SK-MEL-5 (cell line): ENCODE results near the gene INMT. TPM values are rescaled to one million over a fixed set of nuclear protein-coding genes. Genes with fewer than 3 reads are reported as not detected.

Source experiments
- DNase-seq: peaks from one replicate; pipeline ENCODE4 v3.0.0-alpha.2; 2016; ENCODE audit warnings: low read depth, low spot score
- in situ Hi-C: cut with HindIII; loops from 2 replicates; pipeline ENCODE4 v1.10.0; 2016; ENCODE audit warnings: low sequenced_read_pairs, high pct_unique_total_duplicates, low pct_unique_long_range_greater_than_20kb
- total RNA-seq: library from RNA; depleted of rRNA; stranded (reverse); fragments of >200 nt; shearing (Covaris generic); gene quantifications from 2 replicates; pipeline ENCODE4 v1.2.3, GENCODE V29; 2014

The INMT gene
- total RNA-seq, 1 experiment from 2014 or later: not detected

- in situ Hi-C loops: no loop called here
These were observed 10.6 kb upstream of the INMT start for GRCh38 chr7:30741289-30741688.

GRCh38 chr7:30743371-30744074 is 8.4 kb upstream of the INMT start:
- in situ Hi-C loops: no loop called here
- peak; percentile 53 for DNase-seq

More at GRCh38 chr7:30741289-30741688, 10.6 kb upstream of the INMT start:
- DNase-seq: no peak

GRCh38 chr7:30744075-30744417 is 7.9 kb upstream of the INMT start:
- in situ Hi-C loops: no loop called here
- DNase-seq: no peak

GRCh38 chr7:30745261-30745941 is 6.5 kb upstream of the INMT start:
- in situ Hi-C loops: no loop called here
- no peak for DNase-seq

GRCh38 chr7:30750010-30750409 is 1.9 kb upstream of the INMT start:
- in situ Hi-C loops: no loop called here
- no peak for DNase-seq

GRCh38 chr7:30750683-30751650 is 968 bp upstream of the INMT start:
- DNase-seq: no peak
- in situ Hi-C loops: no loop called here

GRCh38 chr7:30752484-30752883 is 549 bp downstream of the INMT start:
- DNase-seq: no peak
- in situ Hi-C loops: no loop called here

GRCh38 chr7:30752979-30753378 is 1.0 kb downstream of the INMT start:
- in situ Hi-C loops: no loop called here
- DNase-seq: no peak

- in situ Hi-C loops: no loop called here
- no peak for DNase-seq
These were observed 2.5 kb downstream of the INMT start for GRCh38 chr7:30754315-30754877.

GRCh38 chr7:30755384-30756154 is 3.6 kb downstream of the INMT start:
- in situ Hi-C loops: no loop called here
- no peak for DNase-seq

- no peak for DNase-seq
- in situ Hi-C loops: no loop called here
These were observed 5.4 kb downstream of the INMT start for GRCh38 chr7:30757342-30757692.

- DNase-seq: no peak
- in situ Hi-C loops: no loop called here
These were observed 8.7 kb downstream of the INMT start for GRCh38 chr7:30760514-30761213.

GRCh38 chr7:30761214-30762156 is 9.6 kb downstream of the INMT start:
- no peak for DNase-seq
- in situ Hi-C loops: no loop called here

GRCh38 chr7:30764030-30764975 is 12.4 kb downstream of the INMT start:
- DNase-seq: no peak
- in situ Hi-C loops: no loop called here

GRCh38 chr7:30765408-30765807 is 13.5 kb downstream of the INMT start:
- in situ Hi-C loops: no loop called here

More at GRCh38 chr7:30765408-30765807, 13.5 kb downstream of the INMT start:
- no peak for DNase-seq
